GM23248 (cell line): ENCODE results near the gene CUL1. TPM values are rescaled to one million over a fixed set of nuclear protein-coding genes. Genes with fewer than 3 reads are reported as not detected.

Experiments used
- DNase-seq: peaks from one replicate; pipeline ENCODE4 v3.0.0-alpha.2; 2015
- H2AFZ ChIP-seq: fragments of 200-600 bp; sonication (generic); 2 replicates; pipeline ENCODE4 v1.6.1; 2016; ENCODE audit warnings: antibody characterized with exemption
- H3F3A ChIP-seq: fragments of 200-600 bp; sonication (generic); 2 replicates; pipeline ENCODE4 v1.6.1; 2016; ENCODE audit warnings: mild to moderate bottlenecking, antibody characterized with exemption, mixed run types; ENCODE audit not compliant: insufficient read depth
- H3K27ac ChIP-seq: fragments of 200-600 bp; sonication (generic); 2 replicates; pipeline ENCODE4 v1.5.1; 2016; ENCODE audit warnings: mild to moderate bottlenecking
- H3K27me3 ChIP-seq: fragments of 200-600 bp; sonication (generic); replicated peaks from 2 replicates; pipeline ENCODE4 v1.6.1; 2016; ENCODE audit warnings: mild to moderate bottlenecking; ENCODE audit not compliant: insufficient read depth
- H3K36me3 ChIP-seq: fragments of 200-600 bp; sonication (generic); 2 replicates; pipeline ENCODE4 v1.6.1; 2016; ENCODE audit warnings: low read depth, mild to moderate bottlenecking
- H3K4me1 ChIP-seq: fragments of 200-600 bp; sonication (generic); 2 replicates; pipeline ENCODE4 v1.6.1; 2016; ENCODE audit warnings: mild to moderate bottlenecking; ENCODE audit not compliant: insufficient read depth
- H3K4me2 ChIP-seq: fragments of 200-600 bp; sonication (generic); one replicate; pipeline ENCODE4 v1.6.1; 2016; ENCODE audit warnings: mild to moderate bottlenecking; ENCODE audit not compliant: unreplicated experiment
- H3K4me3 ChIP-seq: fragments of 200-600 bp; sonication (generic); 2 replicates; pipeline ENCODE4 v1.5.1; 2016; ENCODE audit warnings: mild to moderate bottlenecking
- H3K79me2 ChIP-seq: fragments of 200-600 bp; sonication (generic); 2 replicates; pipeline ENCODE4 v1.6.1; 2016; ENCODE audit warnings: mild to moderate bottlenecking; ENCODE audit not compliant: insufficient read depth
- H3K9ac ChIP-seq: fragments of 200-600 bp; sonication (generic); 2 replicates; pipeline ENCODE4 v1.6.1; 2016; ENCODE audit warnings: mild to moderate bottlenecking
- H3K9me2 ChIP-seq: fragments of 200-600 bp; sonication (generic); 2 replicates; pipeline ENCODE4 v1.6.1; 2016; ENCODE audit warnings: mixed run types, mild to moderate bottlenecking, moderate library complexity; ENCODE audit not compliant: insufficient read depth
- H3K9me3 ChIP-seq: fragments of 200-600 bp; sonication (generic); one replicate; pipeline ENCODE4 v1.6.1; 2017; ENCODE audit warnings: low read depth
- H4K20me1 ChIP-seq: fragments of 200-600 bp; sonication (generic); 2 replicates; pipeline ENCODE4 v1.6.0; 2016; ENCODE audit not compliant: insufficient read depth
- EZH2 ChIP-seq: fragments of 200-600 bp; sonication (generic); IDR thresholded peaks from 2 replicates; pipeline ENCODE4 v1.6.1; 2018; ENCODE audit warnings: antibody characterized with exemption, mild to moderate bottlenecking; ENCODE audit not compliant: insufficient read depth, poor library complexity, severe bottlenecking
- EZH2phosphoT487 ChIP-seq: fragments of 200-600 bp; sonication (generic); IDR thresholded peaks from 2 replicates; pipeline ENCODE4 v1.6.1; 2018; ENCODE audit warnings: antibody characterized with exemption, moderate library complexity, mild to moderate bottlenecking, low read depth; ENCODE audit not compliant: insufficient read depth
- WGBS, 2 experiments: methylation state at CpG; one replicate each; pipeline ENCODE4 v1.1.6; 2015 to 2017; ENCODE audit warnings: low lambda C conversion rate in 2 of 2, low coverage in 1 of 2; ENCODE audit errors: missing lambda C conversion rate in 2 of 2; 5-methylcytosine and 5-hydroxymethylcytosine counted together
- in situ Hi-C: fragments of 300-500 bp; cut with MboI; formaldehyde crosslinking; loops from 2 replicates; pipeline ENCODE4 v1.15.0; 2020
- polyA plus RNA-seq: library from polyadenylated mRNA; unstranded; fragments of >200 nt; fragmentation: Nextera tagmentation; extraction: Ambion mirVana; gene quantifications from 2 replicates; pipeline ENCODE4 v1.2.1, GENCODE V29; 2016
- total RNA-seq: library from RNA; depleted of rRNA; stranded (reverse); fragments of >200 nt; shearing (Covaris generic); gene quantifications from 2 replicates; pipeline ENCODE4 v1.2.3, GENCODE V29; 2014

The CUL1 gene
- total and polyA plus RNA-seq, 2 experiments from 2014 or later, result 49.1 to 52.6 TPM

DNA sequence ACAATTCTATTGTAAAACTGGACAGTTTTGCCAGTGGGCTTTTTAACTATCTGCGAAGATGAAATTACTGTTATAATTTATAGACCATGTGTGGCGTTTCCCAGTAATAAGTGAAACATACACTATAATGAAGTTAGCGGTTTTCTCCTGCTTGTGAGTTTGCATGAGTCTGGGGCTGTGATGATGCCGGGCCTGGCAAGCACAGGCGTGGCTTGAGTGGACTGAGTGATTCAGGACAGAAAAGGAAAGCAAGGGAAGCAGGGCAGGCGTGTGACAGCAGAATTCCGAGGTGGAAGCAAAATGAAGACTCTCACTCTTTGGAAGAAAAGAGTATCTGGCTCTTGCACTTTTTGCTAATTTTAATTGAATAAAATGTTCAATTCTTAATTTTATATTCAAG lies 90.5 kb downstream of the CUL1 start:
- in situ Hi-C loops, result no loop called here
- peaks cover under 1% of the 10 kb centered on the region; the same call in 1 of the 2 replicates for H3K79me2 ChIP-seq
- H3K4me1 ChIP-seq, result no peaks in the 10 kb centered on the region
- H3K27ac ChIP-seq, result no peak overlapping the region
- no peak overlapping the region for H3K4me3 ChIP-seq
- no peaks in the 10 kb centered on the region for H4K20me1 ChIP-seq
- peaks cover 70% of the 10 kb centered on the region for H3K36me3 ChIP-seq
- no peaks in the 10 kb centered on the region for H3K9me3 ChIP-seq
- H2AFZ ChIP-seq, result no peak overlapping the region
- TF ChIP-seq EZH2, result no peak
- TF ChIP-seq EZH2phosphoT487, result no peak
- 86 to 90% methylated on average over 7 of the region's 7 CpGs for WGBS, 2 experiments
- H3F3A ChIP-seq, result no peaks in the 10 kb centered on the region
- H3K4me2 ChIP-seq, result no peak overlapping the region
- no peak overlapping the region for H3K9ac ChIP-seq
- H3K27me3 ChIP-seq, result no peaks in the 10 kb centered on the region
- no peak for DNase-seq
- no peaks in the 10 kb centered on the region for H3K9me2 ChIP-seq

DNA sequence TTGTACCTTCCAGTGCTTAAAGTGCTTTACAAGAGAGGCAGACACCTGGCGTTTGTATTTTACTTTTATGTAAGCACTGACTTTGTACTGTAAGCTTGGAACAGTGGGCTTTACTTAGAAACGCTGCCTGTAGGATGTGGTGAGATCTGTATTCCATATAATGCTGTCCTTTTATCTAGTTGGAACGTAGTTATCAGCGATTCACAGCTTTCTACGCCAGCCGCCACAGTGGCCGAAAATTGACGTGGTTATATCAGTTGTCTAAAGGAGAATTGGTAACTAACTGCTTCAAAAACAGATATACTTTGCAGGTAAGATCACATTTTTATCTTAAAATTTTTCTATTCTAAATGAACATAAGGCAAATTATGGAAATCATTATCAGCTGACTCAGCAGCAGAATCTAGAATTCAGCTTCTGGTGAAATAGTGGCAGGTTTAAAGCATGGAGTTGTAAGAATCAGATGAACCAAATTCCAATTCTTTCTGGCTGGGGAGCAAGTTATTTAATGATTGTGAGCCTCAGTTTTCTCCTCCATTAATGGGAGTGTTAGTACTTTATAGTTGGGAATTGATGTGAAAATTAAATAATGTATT lies 91.5 kb downstream of the CUL1 start:
- no peak for TF ChIP-seq EZH2
- TF ChIP-seq EZH2phosphoT487, result no peak
- Histone ChIP-seq H3K79me2 (peaks cover 4% of the 10 kb centered on the region; the same call in 1 of the 2 replicates), H3K9ac (no peak overlapping the region), H3K4me3 (no peak overlapping the region), H3F3A (no peaks in the 10 kb centered on the region), H2AFZ (no peak overlapping the region), H3K9me2 (no peaks in the 10 kb centered on the region), H3K9me3 (no peaks in the 10 kb centered on the region), H3K27me3 (no peaks in the 10 kb centered on the region), H3K27ac (no peak overlapping the region), H3K36me3 (peaks cover 76% of the 10 kb centered on the region), H4K20me1 (no peaks in the 10 kb centered on the region), H3K4me2 (no peak overlapping the region), H3K4me1 (no peaks in the 10 kb centered on the region)
- 90 to 91% methylated on average over 8 of the region's 8 CpGs for WGBS, 2 experiments
- in situ Hi-C loops, result no loop called here
- DNase-seq, result no peak

DNA sequence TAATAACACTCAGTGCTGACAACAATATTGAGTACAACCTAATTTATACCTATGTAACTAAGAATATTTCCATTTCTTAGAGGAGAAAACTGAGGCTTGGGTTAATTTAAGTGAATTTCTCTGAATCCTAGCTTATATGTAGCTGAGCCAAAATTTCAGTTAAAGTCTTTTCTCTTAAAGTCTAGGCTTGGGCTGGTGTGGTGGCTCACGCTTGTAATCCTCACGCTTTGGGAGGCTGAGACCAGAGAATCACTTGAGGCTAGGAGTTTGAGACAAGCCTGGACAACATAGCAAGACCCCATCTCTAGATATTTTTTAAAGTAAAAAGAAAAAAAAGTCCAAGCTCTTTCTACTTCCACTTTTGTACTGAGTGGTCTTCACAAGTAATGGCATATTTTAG lies 92.1 kb downstream of the CUL1 start:
- Histone ChIP-seq H3K4me3 (no peak overlapping the region), H3K9ac (no peak overlapping the region), H4K20me1 (no peaks in the 10 kb centered on the region), H2AFZ (no peak overlapping the region), H3F3A (no peaks in the 10 kb centered on the region), H3K36me3 (peaks cover 76% of the 10 kb centered on the region), H3K4me2 (no peak overlapping the region), H3K9me3 (no peaks in the 10 kb centered on the region), H3K9me2 (no peaks in the 10 kb centered on the region), H3K4me1 (no peaks in the 10 kb centered on the region), H3K27ac (no peak overlapping the region), H3K27me3 (no peaks in the 10 kb centered on the region), H3K79me2 (peaks cover 4% of the 10 kb centered on the region; the same call in 1 of the 2 replicates)
- no peak for DNase-seq
- in situ Hi-C loops, result no loop called here
- TF ChIP-seq EZH2phosphoT487 (no peak), EZH2 (no peak)
- WGBS, 2 experiments, result 95 to 97% methylated on average over 2 of the region's 2 CpGs

DNA sequence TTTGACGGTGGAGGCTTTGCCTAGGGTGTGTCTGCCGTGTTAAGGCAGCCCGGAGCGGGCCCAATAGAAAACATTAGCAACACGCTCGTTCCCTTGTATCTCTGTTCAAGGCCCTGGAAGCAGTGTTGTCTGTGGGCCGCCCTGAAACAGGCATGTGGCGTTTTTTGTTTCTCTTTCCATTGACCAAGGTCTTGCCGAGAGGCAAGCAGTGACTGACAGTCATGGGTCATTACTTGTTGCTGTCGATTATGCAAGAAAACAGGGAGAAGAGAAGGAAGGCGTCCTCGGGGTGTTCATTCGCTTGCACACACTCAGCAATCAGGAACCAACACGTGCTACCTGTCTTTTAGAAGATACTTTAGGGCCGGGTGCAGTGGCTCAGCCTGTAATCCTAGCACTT lies 92.8 kb downstream of the CUL1 start:
- Histone ChIP-seq H3K27ac (no peak overlapping the region), H4K20me1 (no peaks in the 10 kb centered on the region), H3F3A (no peaks in the 10 kb centered on the region), H3K4me1 (no peaks in the 10 kb centered on the region), H3K9me3 (no peaks in the 10 kb centered on the region), H3K79me2 (peaks cover 4% of the 10 kb centered on the region; the same call in 1 of the 2 replicates), H3K4me3 (no peak overlapping the region), H3K27me3 (no peaks in the 10 kb centered on the region), H2AFZ (no peak overlapping the region), H3K9ac (no peak overlapping the region), H3K36me3 (peaks cover 73% of the 10 kb centered on the region), H3K4me2 (no peak overlapping the region), H3K9me2 (no peaks in the 10 kb centered on the region)
- in situ Hi-C loops, result no loop called here
- WGBS, 2 experiments, result 92 to 93% methylated on average over 15 of the region's 15 CpGs
- TF ChIP-seq EZH2phosphoT487 (no peak), EZH2 (no peak)
- DNase-seq, result no peak

DNA sequence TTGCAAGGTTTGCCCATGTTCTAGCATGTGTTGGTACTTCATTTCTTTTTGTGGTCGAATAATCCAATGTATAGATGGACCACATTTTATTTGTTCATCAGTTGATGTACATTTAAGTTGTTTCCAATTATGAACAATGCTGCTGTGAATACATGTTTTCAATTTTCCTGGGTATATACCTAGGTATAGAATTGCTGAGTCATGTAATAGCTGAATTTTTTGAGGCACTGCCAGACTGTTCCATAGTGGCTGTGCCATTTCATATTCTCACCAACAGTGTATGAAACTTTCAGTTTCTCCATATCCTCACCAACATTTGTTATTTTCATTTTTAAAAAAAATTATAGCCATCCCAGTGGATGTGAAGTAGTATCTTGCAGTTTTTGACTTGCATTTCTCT lies 94.9 kb downstream of the CUL1 start:
- H3K36me3 ChIP-seq, result peaks cover 71% of the 10 kb centered on the region
- TF ChIP-seq EZH2phosphoT487, result no peak
- TF ChIP-seq EZH2, result no peak

More for the DNA sequence above, 94.9 kb downstream of the CUL1 start:
- Histone ChIP-seq H3F3A (no peaks in the 10 kb centered on the region), H3K9ac (no peak overlapping the region), H3K27ac (no peak overlapping the region), H3K9me3 (no peaks in the 10 kb centered on the region), H2AFZ (no peak overlapping the region), H3K4me2 (no peak overlapping the region), H3K4me1 (no peaks in the 10 kb centered on the region), H3K9me2 (no peaks in the 10 kb centered on the region), H3K79me2 (peaks cover 4% of the 10 kb centered on the region; the same call in 1 of the 2 replicates), H3K27me3 (no peaks in the 10 kb centered on the region), H3K4me3 (no peak overlapping the region), H4K20me1 (no peaks in the 10 kb centered on the region)
- in situ Hi-C loops, result no loop called here
- WGBS, 2 experiments, result 95 to 100% methylated on average over 1 of the region's 1 CpG
- peak; percentile 6 for DNase-seq
